Parathyroid adenoma (tissue), 2 donors: ENCODE measurements around the gene NYAP2.

Experiments
- H2AFZ ChIP-seq: fragments of 300-600 bp; sonication (generic); one replicate; pipeline ENCODE4 v1.7.0; 2017; ENCODE audit warnings: antibody characterized with exemption, mild to moderate bottlenecking
- H3K27ac ChIP-seq: fragments of 300-600 bp; sonication (generic); one replicate; pipeline ENCODE4 v1.7.0; 2017
- H3K27me3 ChIP-seq: fragments of 300-600 bp; sonication (generic); one replicate; pipeline ENCODE4 v1.7.0; 2017; ENCODE audit warnings: low read length; ENCODE audit not compliant: control insufficient read depth, insufficient read depth
- H3K36me3 ChIP-seq: fragments of 300-600 bp; sonication (generic); one replicate; pipeline ENCODE4 v1.7.0; 2017; ENCODE audit warnings: low read length; ENCODE audit not compliant: control insufficient read depth, insufficient read depth
- H3K4me1 ChIP-seq: fragments of 300-600 bp; sonication (generic); one replicate; pipeline ENCODE4 v1.7.0; 2017; ENCODE audit warnings: control low read depth
- H3K4me2 ChIP-seq: fragments of 300-600 bp; sonication (generic); one replicate; pipeline ENCODE4 v1.7.0; 2017; ENCODE audit warnings: low read length
- H3K4me3 ChIP-seq: fragments of 300-600 bp; sonication (generic); one replicate; pipeline ENCODE4 v1.7.0; 2017; ENCODE audit warnings: low read depth, low read length
- H3K79me2 ChIP-seq: fragments of 300-600 bp; sonication (generic); one replicate; pipeline ENCODE4 v1.7.0; 2017; ENCODE audit warnings: control low read depth
- H3K9ac ChIP-seq: fragments of 300-600 bp; sonication (generic); one replicate; pipeline ENCODE4 v1.7.0; 2017; ENCODE audit warnings: mild to moderate bottlenecking
- H3K9me3 ChIP-seq: fragments of 300-600 bp; sonication (generic); one replicate; pipeline ENCODE4 v1.7.0; 2017; ENCODE audit warnings: low read length; ENCODE audit not compliant: control insufficient read depth
- CTCF ChIP-seq: fragments of 300-600 bp; sonication (generic); IDR thresholded peaks from one replicate; pipeline ENCODE4 v1.7.0; 2017; ENCODE audit warnings: antibody characterized with exemption, mild to moderate bottlenecking
- donor health status: primary hyperparathyroidism.

NYAP2 gene

GRCh38 chr2:225614915-225615314 lies 215.4 kb downstream of the NYAP2 start:
- TF ChIP-seq CTCF = no peak
- Histone ChIP-seq H3K36me3 (no peaks in the 10 kb centered on the region), H3K4me1 (no peaks in the 10 kb centered on the region), H2AFZ (no peak overlapping the region), H3K9ac (no peak overlapping the region), H3K9me3 (no peaks in the 10 kb centered on the region), H3K4me2 (no peak overlapping the region), H3K4me3 (no peak overlapping the region), H3K27ac (no peak overlapping the region), H3K79me2 (no peaks in the 10 kb centered on the region), H3K27me3 (no peaks in the 10 kb centered on the region)

- Histone ChIP-seq H3K9me3 (no peaks in the 10 kb centered on the region), H3K36me3 (no peaks in the 10 kb centered on the region)
These were observed 216.0 kb downstream of the NYAP2 start for GRCh38 chr2:225615514-225615913.

GRCh38 chr2:225616372-225616771 lies 216.9 kb downstream of the NYAP2 start:
- TF ChIP-seq CTCF = no peak
- Histone ChIP-seq H3K79me2 (no peaks in the 10 kb centered on the region), H3K27me3 (no peaks in the 10 kb centered on the region), H3K4me3 (no peak overlapping the region), H3K9ac (no peak overlapping the region), H2AFZ (no peak overlapping the region), H3K4me2 (no peak overlapping the region), H3K4me1 (no peaks in the 10 kb centered on the region), H3K36me3 (no peaks in the 10 kb centered on the region), H3K27ac (no peak overlapping the region), H3K9me3 (no peaks in the 10 kb centered on the region)

More at GRCh38 chr2:225615514-225615913, 216.0 kb downstream of the NYAP2 start:
- H3K27ac ChIP-seq = no peak overlapping the region
- no peaks in the 10 kb centered on the region for H3K27me3 ChIP-seq
- H3K4me2 ChIP-seq = no peak overlapping the region
- no peaks in the 10 kb centered on the region for H3K4me1 ChIP-seq
- H3K79me2 ChIP-seq = no peaks in the 10 kb centered on the region
- no peak overlapping the region for H3K4me3 ChIP-seq
- H3K9ac ChIP-seq = no peak overlapping the region
- TF ChIP-seq CTCF = no peak
- no peak overlapping the region for H2AFZ ChIP-seq

GRCh38 chr2:225616848-225617247 lies 217.3 kb downstream of the NYAP2 start:
- Histone ChIP-seq H3K79me2 (no peaks in the 10 kb centered on the region), H3K36me3 (no peaks in the 10 kb centered on the region), H2AFZ (no peak overlapping the region), H3K27me3 (no peaks in the 10 kb centered on the region), H3K4me1 (no peaks in the 10 kb centered on the region), H3K9me3 (no peaks in the 10 kb centered on the region), H3K27ac (no peak overlapping the region), H3K4me2 (no peak overlapping the region), H3K9ac (no peak overlapping the region), H3K4me3 (no peak overlapping the region)
- TF ChIP-seq CTCF = no peak

- Histone ChIP-seq H3K27me3 (no peaks in the 10 kb centered on the region), H2AFZ (no peak overlapping the region), H3K9me3 (no peaks in the 10 kb centered on the region), H3K79me2 (no peaks in the 10 kb centered on the region), H3K4me2 (no peak overlapping the region), H3K4me3 (no peak overlapping the region), H3K4me1 (no peaks in the 10 kb centered on the region), H3K27ac (no peak overlapping the region), H3K9ac (no peak overlapping the region), H3K36me3 (no peaks in the 10 kb centered on the region)
- TF ChIP-seq CTCF = no peak
These were observed 220.7 kb downstream of the NYAP2 start for GRCh38 chr2:225620227-225620626.
